GM23338 (cell line): ENCODE measurements around the gene TMEM51.

Source experiments
- CTCF ChIP-seq, 2 experiments: fragments of 200-600 bp in 1 of 2; sonication (generic) in 1 of 2; conservative IDR thresholded peaks; 2 replicates each; pipeline versions ENCODE4 v1.5.1 to v1.6.1; 2016 to 2017; ENCODE audit warnings: antibody characterized with exemption in 2 of 2, low read depth in 2 of 2, mild to moderate bottlenecking in 2 of 2, moderate library complexity in 1 of 2
- ETS1 ChIP-seq: IDR thresholded peaks from 2 replicates; pipeline ENCODE4 v1.6.1; 2016; ENCODE audit warnings: antibody characterized with exemption
- JUNB ChIP-seq: IDR thresholded peaks from one replicate; pipeline ENCODE4 v1.6.1; 2016; ENCODE audit warnings: antibody characterized with exemption; ENCODE audit not compliant: unreplicated experiment
- REST ChIP-seq: IDR thresholded peaks from one replicate; pipeline ENCODE4 v1.6.1; 2018; ENCODE audit warnings: antibody characterized with exemption; ENCODE audit not compliant: unreplicated experiment

GRCh38 chr1:15249081-15249480 lies 95.5 kb downstream of the TMEM51 start:
- no peak for TF ChIP-seq CTCF (conservative IDR thresholded peaks at IDR 0.05; ENCODE audit: low read depth in 2 of 2)
- TF ChIP-seq REST, result no peak
- no peak for TF ChIP-seq ETS1
- TF ChIP-seq JUNB, result no peak
